Stimulated activated CD4-positive, alpha-beta T cell treated with anti-CD3 and anti-CD28 coated beads, Interleukin-12 subunit alpha, Interleukin-12 subunit beta, amount 100 ng/mL, for 24 hours (primary cell): ENCODE measurements around the gene ECM1.

ENCODE experiments used
- DNase-seq, 2 experiments: peaks; one replicate each; pipeline ENCODE4 v3.0.0-alpha.2; 2020; ENCODE audit warnings: low read depth in 2 of 2

ECM1 gene

GRCh38 chr1:150558761-150559655 is 51.1 kb downstream of the ECM1 start:
- DNase-seq = no peak

DNA sequence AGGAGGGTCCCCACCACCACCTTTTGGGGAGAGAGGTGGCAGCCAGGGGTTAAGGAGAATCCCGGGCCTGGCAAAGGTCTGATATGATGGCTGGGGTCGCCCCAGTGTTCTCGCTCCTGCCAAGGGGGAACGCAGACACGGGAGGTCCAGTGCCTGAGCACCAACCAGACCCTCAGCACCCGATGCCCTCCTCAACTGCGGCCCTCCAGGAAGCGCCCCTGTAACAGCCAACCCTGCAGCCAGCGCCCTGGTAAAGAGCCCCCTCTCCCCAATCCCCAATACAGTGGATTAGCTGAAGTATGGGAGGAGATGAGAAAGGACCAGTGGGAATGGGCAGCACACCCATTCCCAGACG is 51.7 kb downstream of the ECM1 start:
- DNase-seq = no peak

DNA sequence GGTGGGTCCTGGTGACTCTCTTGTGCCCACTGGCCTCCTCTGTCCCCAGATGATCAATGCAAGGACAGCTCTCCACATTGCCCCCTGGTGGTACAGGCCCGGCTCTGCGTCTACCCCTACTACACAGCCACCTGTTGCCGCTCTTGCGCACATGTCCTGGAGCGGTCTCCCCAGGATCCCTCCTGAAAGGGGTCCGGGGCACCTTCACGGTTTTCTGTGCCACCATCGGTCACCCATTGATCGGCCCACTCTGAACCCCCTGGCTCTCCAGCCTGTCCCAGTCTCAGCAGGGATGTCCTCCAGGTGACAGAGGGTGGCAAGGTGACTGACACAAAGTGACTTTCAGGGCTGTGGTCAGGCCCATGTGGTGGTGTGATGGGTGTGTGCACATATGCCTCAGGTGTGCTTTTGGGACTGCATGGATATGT is 52.1 kb downstream of the ECM1 start:
- DNase-seq = peak in 1 of 2 experiments; percentile 70

- peak; percentile 68 to 87 for DNase-seq
Observed at GRCh38 chr1:150560576-150561253, 52.8 kb downstream of the ECM1 start.

DNA sequence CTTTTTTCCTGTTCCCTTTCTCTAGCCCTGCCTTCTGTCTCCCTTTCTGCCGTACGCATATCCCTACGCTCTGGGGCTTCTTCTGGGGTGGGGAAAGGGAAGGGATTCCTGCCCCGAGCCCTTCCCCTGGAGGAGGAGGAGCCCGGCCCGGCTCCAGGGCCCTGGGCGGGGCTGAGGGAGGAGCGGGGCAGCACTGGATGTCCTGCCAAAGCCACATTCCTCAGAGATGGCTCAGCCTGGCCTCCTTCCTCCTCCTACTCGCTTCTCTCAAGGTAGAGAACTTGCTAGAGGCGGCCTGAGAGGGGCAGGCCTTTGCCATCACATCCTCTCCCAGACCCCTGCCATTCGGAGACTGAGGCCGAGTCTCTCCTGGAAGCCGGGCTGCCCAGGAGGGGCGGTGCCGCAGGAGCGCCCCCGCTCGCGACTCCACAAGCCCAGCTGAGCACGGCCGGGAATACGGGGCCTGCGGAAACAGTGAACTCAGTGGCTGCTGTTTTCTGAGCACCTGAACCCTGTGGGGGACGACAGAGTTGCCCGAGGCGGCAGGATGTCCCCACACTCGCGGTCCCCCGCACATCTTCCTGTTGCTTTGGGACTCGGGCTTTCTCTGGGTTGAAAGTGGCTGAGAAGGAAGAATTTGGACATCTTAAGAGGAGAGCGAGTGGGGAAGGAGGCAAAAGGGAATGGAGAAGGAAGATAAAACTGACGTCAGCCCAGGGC is 53.5 kb downstream of the ECM1 start:
- peak; percentile 50 to 65 for DNase-seq

- DNase-seq = peak; percentile 72 to 84
Observed at GRCh38 chr1:150561974-150562445, 54.1 kb downstream of the ECM1 start.

GRCh38 chr1:150562446-150563339 is 54.8 kb downstream of the ECM1 start:
- DNase-seq = peak; percentile 61 to 72
